Gastroesophageal sphincter (tissue), 4 donors: ENCODE results near the gene AXL. TPM values are rescaled to one million over a fixed set of nuclear protein-coding genes. Genes with fewer than 3 reads are reported as not detected.

ENCODE experiments used
- ATAC-seq: fragments of 150-250 bp; one replicate; pipeline ENCODE4 v1.9.1; 2016; ENCODE audit warnings: mild to moderate bottlenecking, moderate library complexity
- H3K27ac ChIP-seq, 4 donors: fragments of 200-600 bp; sonication (generic) in 3 of 4; 1 replicate in 3 of 4; 2 replicates in 1 of 4; pipeline ENCODE4 v1.5.1; 2016 to 2019
- H3K27me3 ChIP-seq: fragments of 200-600 bp; sonication (generic); one replicate; pipeline ENCODE4 v1.5.1; 2019
- H3K36me3 ChIP-seq, 2 donors: fragments of 200-600 bp; sonication (generic); one replicate each; pipeline ENCODE4 v1.5.1; 2019; ENCODE audit warnings: control low read depth in 1 of 2
- H3K4me1 ChIP-seq, 3 donors: fragments of 200-600 bp; sonication (generic); 1 replicate in 2 of 3; 2 replicates in 1 of 3; pipeline ENCODE4 v1.5.1; 2016 to 2019; ENCODE audit warnings: control low read depth in 2 of 3
- H3K4me3 ChIP-seq, 2 donors: fragments of 200-600 bp; sonication (generic); one replicate each; pipeline ENCODE4 v1.5.1; 2019; ENCODE audit warnings: mild to moderate bottlenecking in 1 of 2, moderate library complexity in 1 of 2
- H3K9me3 ChIP-seq, 3 donors: fragments of 200-600 bp; sonication (generic); one replicate each; pipeline ENCODE4 v1.5.1; 2017 to 2019; ENCODE audit warnings: control low read depth in 2 of 3
- CTCF ChIP-seq, 4 experiments: fragments of 200-600 bp in 2 of 4; fragments of 450-650 bp in 2 of 4; sonication (generic) in 1 of 4; IDR thresholded peaks; one replicate each; pipeline ENCODE4 v1.5.1; 2017 to 2019; ENCODE audit warnings: antibody characterized with exemption in 4 of 4, mild to moderate bottlenecking in 2 of 4, moderate library complexity in 2 of 4
- EP300 ChIP-seq: sonication (generic); formaldehyde crosslinking; IDR thresholded peaks from one replicate; pipeline ENCODE4 v1.6.1; 2017; ENCODE audit warnings: antibody characterized with exemption, mild to moderate bottlenecking
- POLR2A ChIP-seq, 2 donors: fragments of 450-650 bp; IDR thresholded peaks; one replicate each; pipeline ENCODE4 v1.6.1; 2017; ENCODE audit warnings: antibody characterized with exemption in 2 of 2, mild to moderate bottlenecking in 2 of 2, moderate library complexity in 1 of 2
- POLR2AphosphoS5 ChIP-seq: sonication (generic); formaldehyde crosslinking; IDR thresholded peaks from one replicate; pipeline ENCODE4 v1.6.1; 2017; ENCODE audit warnings: antibody characterized with exemption
- WGBS, 2 donors: methylation state at CpG; one replicate each; pipeline ENCODE4 v1.1.5; 2018; ENCODE audit warnings: low coverage in 1 of 2; 5-methylcytosine and 5-hydroxymethylcytosine counted together
- total RNA-seq, 4 donors: library from RNA; depleted of rRNA; stranded (reverse); fragments of >200 nt; gene quantifications; one replicate each; pipeline ENCODE4 v1.1.0, GENCODE V29; 2016

AXL gene
- total RNA-seq, 4 donors from 2014 or later, result 129 to 232 (median 166) TPM

GRCh38 chr19:41186971-41187883 lies 31.8 kb upstream of the AXL start:
- no peak overlapping the region for H3K27ac ChIP-seq
- H3K9me3 ChIP-seq, result no peaks in the 10 kb centered on the region
- H3K36me3 ChIP-seq, result no peaks in the 10 kb centered on the region
- TF ChIP-seq POLR2AphosphoS5 (no peak), POLR2A (IDR thresholded peaks at IDR 0.05) (no peak), CTCF (IDR thresholded peaks at IDR 0.05) (no peak), EP300 (no peak)
- H3K4me1 ChIP-seq, result peaks cover 0 to under 1% (median 0%) of the 10 kb centered on the region in 3 donors
- peaks cover 68% of the 10 kb centered on the region for H3K27me3 ChIP-seq
- WGBS, 2 donors, result 65 to 68% methylated on average over 5 to 8 of the region's 8 CpGs
- H3K4me3 ChIP-seq, result no peak overlapping the region
- ATAC-seq, result no peak

- 45 to 60% methylated on average over 2 of the region's 3 CpGs for WGBS, 2 donors
- ATAC-seq, result no peak
- H3K4me3 ChIP-seq, result no peak overlapping the region
- H3K27ac ChIP-seq, result no peak overlapping the region
- TF ChIP-seq CTCF (IDR thresholded peaks at IDR 0.05), result no peak
- H3K9me3 ChIP-seq, result no peaks in the 10 kb centered on the region
- peaks cover 0 to 7% (median 1%) of the 10 kb centered on the region in 3 donors for H3K4me1 ChIP-seq
- peaks cover 68% of the 10 kb centered on the region for H3K27me3 ChIP-seq
- H3K36me3 ChIP-seq, result no peaks in the 10 kb centered on the region
Measured at GRCh38 chr19:41187884-41188279, 31.1 kb upstream of the AXL start.

GRCh38 chr19:41189425-41190065 lies 29.5 kb upstream of the AXL start:
- WGBS, 2 donors, result 59 to 82% methylated on average over 6 to 8 of the region's 8 CpGs
- Histone ChIP-seq H3K9me3 (no peaks in the 10 kb centered on the region), H3K4me3 (no peak overlapping the region), H3K36me3 (no peaks in the 10 kb centered on the region), H3K27me3 (peaks cover 83% of the 10 kb centered on the region), H3K27ac (no peak overlapping the region), H3K4me1 (peaks cover 0 to 12% (median 5%) of the 10 kb centered on the region in 3 donors)
- TF ChIP-seq POLR2AphosphoS5 (no peak), EP300 (no peak), CTCF (IDR thresholded peaks at IDR 0.05) (no peak), POLR2A (IDR thresholded peaks at IDR 0.05) (no peak)
- ATAC-seq, result no peak

GRCh38 chr19:41192574-41193429 lies 26.2 kb upstream of the AXL start, which contains the start of gene CYP2S1:
CYP2S1 (plus strand) TSS chr19:41193219; CDS start chr19:41193265, 46 bp downstream.
- TF ChIP-seq EP300, result no peak
- no peak for TF ChIP-seq POLR2AphosphoS5
- TF ChIP-seq CTCF (IDR thresholded peaks at IDR 0.05), result no peak
- no peak for TF ChIP-seq POLR2A (IDR thresholded peaks at IDR 0.05)
- Histone ChIP-seq H3K27me3 (peaks cover 94% of the 10 kb centered on the region), H3K9me3 (no peaks in the 10 kb centered on the region), H3K27ac (no peak within 1 kb of the TSS), H3K4me1 (peaks cover 0 to 12% (median 5%) of the 10 kb centered on the region in 3 donors), H3K36me3 (no peaks in the 10 kb centered on the region), H3K4me3 (peak within 1 kb of the TSS in 1 of 2 donors; percentile 37)
- no peak for ATAC-seq
- WGBS, 2 donors, result 5 to 25% methylated on average over 6 of the region's 58 CpGs
